NT2/D1 (cell line): ENCODE measurements around the gene NLRX1.

Experiments used
- SUZ12 ChIP-seq: IDR thresholded peaks from 2 replicates; pipeline ENCODE4 v1.6.1; 2011; ENCODE audit not compliant: insufficient read length, insufficient read depth; ENCODE audit errors: extremely low read depth
- YY1 ChIP-seq: IDR thresholded peaks from 2 replicates; pipeline ENCODE4 v1.6.1; 2011; ENCODE audit not compliant: insufficient read length, insufficient read depth
- ZNF274 ChIP-seq: IDR thresholded peaks from 2 replicates; pipeline ENCODE4 v1.6.1; 2011; ENCODE audit warnings: mild to moderate bottlenecking, low read depth, low read length

GRCh38 chr11:119149018-119149785, 19.3 kb upstream of the NLRX1 start, which contains the start of gene ABCG4:
- TF ChIP-seq ZNF274 (no peak), SUZ12 (no peak), YY1 (no peak)
